Fibroblast of mammary gland (primary cell): Measurements from ENCODE around the gene KIF26B.
"Not testable (repeated sequence)": the region's sequence is repeated elsewhere in the genome, so short reads cannot be mapped to it uniquely, and the experiment has no call there.

Experiments
- DNase-seq: peaks from one replicate; pipeline ENCODE4 v3.0.0-alpha.2; 2010; ENCODE audit warnings: low read depth
- H3K4me3 ChIP-seq: 2 replicates; pipeline ENCODE4 v1.5.1; 2011; ENCODE audit warnings: low read depth, mild to moderate bottlenecking, low read length, moderate library complexity; ENCODE audit not compliant: control insufficient read depth
- TF ChIP-seq, protein P1 (sequence below): conservative IDR thresholded peaks from 2 replicates; pipeline ENCODE4 v1.5.1; 2011; ENCODE audit warnings: low read depth, low read length, inconsistent platforms; ENCODE audit not compliant: control insufficient read depth, insufficient read depth

The KIF26B gene

DNA sequence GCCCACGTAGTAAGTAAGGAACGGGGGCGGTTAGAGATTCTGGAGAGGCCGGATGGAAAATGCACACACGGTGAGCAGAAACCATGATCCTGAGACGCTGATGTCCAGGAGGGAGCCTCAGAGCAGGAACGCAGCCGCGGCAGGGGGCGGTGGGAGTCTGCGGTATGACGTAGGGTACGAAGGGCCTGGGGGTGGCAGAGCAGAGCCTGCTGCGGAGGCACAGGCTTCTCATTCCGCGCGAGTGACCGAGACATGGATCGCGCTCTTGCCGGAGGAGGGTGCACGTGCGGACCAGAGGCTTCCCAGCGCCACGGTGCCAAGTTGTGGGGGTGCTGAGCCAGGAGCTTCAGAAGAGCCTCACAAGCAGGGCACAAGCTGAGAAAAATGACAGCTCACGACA is 176.2 kb downstream of the KIF26B start:
- TF ChIP-seq, protein P1, sequence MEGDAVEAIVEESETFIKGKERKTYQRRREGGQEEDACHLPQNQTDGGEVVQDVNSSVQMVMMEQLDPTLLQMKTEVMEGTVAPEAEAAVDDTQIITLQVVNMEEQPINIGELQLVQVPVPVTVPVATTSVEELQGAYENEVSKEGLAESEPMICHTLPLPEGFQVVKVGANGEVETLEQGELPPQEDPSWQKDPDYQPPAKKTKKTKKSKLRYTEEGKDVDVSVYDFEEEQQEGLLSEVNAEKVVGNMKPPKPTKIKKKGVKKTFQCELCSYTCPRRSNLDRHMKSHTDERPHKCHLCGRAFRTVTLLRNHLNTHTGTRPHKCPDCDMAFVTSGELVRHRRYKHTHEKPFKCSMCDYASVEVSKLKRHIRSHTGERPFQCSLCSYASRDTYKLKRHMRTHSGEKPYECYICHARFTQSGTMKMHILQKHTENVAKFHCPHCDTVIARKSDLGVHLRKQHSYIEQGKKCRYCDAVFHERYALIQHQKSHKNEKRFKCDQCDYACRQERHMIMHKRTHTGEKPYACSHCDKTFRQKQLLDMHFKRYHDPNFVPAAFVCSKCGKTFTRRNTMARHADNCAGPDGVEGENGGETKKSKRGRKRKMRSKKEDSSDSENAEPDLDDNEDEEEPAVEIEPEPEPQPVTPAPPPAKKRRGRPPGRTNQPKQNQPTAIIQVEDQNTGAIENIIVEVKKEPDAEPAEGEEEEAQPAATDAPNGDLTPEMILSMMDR = no peak
- no peak overlapping the region for H3K4me3 ChIP-seq
- no peak for DNase-seq

DNA sequence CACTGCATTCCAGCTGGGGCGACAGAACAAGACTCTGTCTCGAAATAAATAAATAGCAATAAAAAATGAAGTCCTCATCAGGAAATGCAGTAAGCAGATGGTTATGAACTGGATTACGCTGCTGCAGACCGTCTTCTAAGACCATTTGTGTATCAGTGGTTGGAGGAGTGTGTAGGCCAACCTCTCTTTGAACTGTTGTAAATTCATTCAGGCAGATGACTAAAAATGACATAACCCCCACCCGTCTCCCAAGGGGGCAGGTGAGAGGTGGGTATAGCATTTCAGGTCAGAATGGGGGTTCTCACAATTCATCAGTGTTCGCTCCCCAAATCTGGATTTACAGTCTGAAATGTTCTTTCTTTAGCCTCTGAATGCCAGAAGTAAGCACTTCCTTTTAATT is 177.3 kb downstream of the KIF26B start:
- TF ChIP-seq, protein P1 = no peak
- no peak for DNase-seq
- H3K4me3 ChIP-seq = no peak overlapping the region

DNA sequence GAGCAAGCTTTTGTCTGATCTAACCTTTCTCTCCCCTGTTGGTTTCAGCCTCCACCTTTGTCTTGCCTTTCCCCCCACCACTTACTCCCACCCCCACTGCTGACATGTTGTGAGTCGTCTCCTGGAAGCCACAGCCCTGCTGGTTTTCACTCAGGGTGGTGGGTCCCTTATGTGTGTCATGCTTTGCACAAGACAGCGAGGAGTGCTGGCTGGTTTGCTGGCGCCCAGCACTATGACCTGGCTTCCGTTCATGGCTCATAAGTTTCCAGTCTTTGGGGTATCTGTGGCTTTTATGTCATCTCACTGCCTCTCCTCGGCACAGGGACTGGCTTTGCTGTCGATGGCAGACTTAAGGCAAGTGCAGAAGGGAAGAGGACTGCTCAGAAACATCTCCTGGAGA is 177.7 kb downstream of the KIF26B start:
- H3K4me3 ChIP-seq = no peak overlapping the region
- DNase-seq = no peak
- TF ChIP-seq, protein P1 = no peak

DNA sequence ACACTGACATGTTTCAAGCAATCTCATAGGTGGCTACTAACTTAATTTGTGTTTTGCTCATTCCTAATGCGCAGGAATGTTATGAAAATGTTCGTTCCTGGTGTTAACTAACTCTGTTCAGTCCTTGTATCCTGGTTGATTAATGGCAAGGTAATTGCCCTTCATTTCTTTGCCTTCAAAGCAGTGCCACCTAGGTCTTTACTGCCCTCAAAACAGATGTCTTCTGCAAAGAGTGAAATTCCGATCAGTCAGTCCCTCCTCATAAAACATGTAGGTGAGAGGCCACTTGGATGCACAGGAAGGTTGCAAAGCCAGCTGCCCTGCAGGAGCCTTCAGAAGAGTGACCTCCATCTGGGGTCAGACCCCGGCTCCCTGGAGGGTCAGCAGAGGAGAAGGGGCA is 179.4 kb downstream of the KIF26B start:
- TF ChIP-seq, protein P1 = no peak
- H3K4me3 ChIP-seq = no peak overlapping the region
- DNase-seq = no peak

DNA sequence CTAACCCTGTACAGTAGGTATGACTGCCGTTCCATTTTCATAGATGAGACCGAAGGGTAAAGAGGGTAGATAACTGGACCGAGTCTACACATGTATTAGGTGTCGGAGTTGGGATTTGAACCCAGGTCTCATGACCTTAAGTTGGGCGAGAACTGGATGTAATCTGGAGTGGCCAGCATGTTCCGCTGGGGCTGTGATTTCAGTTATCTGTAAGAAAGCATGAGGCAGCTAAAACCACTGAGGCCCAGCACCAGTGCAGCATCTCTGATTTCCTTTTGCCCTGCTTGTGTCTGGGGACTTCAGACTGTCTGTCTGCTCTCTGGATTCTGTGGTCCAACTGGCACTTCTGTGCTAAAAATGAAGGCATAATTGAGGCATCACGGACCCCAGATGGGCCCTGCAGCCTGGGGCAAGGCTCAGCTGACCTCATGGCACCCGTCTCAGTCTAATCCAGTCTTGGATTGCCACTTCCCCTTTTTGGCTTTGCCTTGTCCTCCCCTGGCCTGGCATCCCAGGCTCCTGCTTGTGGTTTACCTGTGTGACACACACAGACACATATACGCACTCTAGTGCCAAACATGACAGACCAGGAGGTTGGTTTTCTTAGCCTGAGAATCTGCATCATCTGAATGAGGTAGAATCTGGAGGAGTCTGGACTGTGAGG is 180.2 kb downstream of the KIF26B start:
- TF ChIP-seq, protein P1 = no peak
- H3K4me3 ChIP-seq = no peak overlapping the region
- no peak for DNase-seq

DNA sequence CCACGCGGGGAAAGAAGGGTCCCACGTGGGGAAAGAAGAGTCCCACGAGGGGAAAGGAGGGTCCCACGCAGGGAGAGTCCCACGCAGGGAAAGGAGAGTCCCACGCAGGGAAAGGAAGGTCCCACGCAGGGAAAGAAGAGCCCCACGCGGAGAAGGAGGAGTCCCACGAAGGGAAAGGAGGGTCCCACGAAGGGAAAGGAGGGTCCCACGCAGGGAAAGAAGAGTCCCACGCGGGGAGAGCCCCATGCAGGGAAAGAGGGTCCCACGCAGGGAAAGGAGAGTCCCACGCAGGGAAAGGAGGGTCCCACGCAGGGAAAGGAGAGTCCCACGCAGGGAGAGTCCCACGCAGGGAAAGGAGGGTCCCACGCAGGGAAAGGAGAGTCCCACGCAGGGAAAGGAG is 180.9 kb downstream of the KIF26B start:
- H3K4me3 ChIP-seq, DNase-seq: not testable (repeated sequence)

DNA sequence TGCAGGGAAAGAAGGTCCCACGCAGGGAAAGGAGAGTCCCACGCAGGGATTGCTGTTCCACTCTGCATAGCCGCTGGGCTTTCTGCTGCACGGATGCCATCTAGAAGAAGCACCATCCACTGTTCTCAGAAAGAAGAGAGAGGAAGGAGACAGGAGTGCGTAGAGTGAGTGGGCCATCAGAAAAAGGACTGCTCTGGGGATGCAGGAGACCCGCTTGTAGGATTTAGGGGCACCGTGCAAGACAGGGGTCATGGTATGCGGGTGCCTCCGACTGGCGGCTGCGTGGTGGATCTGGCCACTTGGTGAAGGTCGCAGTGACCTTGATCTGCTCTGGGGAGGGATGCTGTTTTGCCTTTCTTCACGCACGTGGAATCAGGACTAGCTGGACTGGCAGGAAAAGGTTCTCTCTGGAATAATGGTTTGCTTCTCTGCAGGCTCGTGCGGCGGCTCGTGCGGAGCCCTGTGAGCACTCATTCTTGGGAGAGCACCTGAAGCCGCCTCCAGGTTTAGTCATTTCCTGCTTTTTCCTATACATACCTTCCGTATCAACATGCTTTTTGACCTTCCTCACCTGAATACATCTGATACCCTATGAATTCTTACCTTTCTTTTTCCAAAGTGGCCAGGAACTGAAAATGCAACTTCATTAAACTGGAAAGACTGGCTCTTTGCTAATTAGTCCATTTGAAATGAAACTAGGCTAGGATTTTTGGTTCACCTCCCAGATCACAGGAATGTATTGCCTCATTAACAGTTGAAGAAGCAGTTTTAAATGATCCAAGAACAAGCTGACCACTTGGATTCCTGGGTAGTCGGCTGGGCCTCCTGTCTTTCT is 181.6 kb downstream of the KIF26B start:
- DNase-seq = no peak
- TF ChIP-seq, protein P1 = no peak
- no peak overlapping the region for H3K4me3 ChIP-seq

DNA sequence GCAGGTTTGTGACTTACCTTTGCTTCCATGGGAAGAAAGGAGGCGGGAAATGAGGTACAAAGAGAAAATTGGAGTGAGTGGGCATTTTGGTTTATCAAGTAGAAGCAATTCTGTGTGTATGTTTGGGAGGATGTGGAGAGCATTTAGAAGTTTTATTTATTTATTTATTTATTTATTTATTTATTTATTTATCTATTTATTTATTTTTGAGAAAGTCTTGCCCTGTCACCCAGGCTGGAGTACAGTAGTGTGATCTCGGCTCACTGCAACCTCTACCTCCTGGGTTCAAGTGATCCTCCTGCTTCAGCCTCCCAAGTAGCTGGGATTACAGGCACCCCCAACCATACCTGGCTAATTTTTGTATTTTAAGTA is 182.2 kb downstream of the KIF26B start:
- not testable (repeated sequence) for H3K4me3 ChIP-seq, DNase-seq
